Measurements from ENCODE around the gene ATF6B. TPM values are rescaled to one million over a fixed set of nuclear protein-coding genes. Genes with fewer than 3 reads are reported as not detected.
A peak's percentile ranks its signal among the peaks of the same experiment; 100 is the strongest.
"Not testable (repeated sequence)": the region's sequence is repeated elsewhere in the genome, so short reads cannot be mapped to it uniquely, and the experiment has no call there.

ATF6B gene
- total RNA-seq, 1 donor from 2014 or later: 14.1 TPM

DNA sequence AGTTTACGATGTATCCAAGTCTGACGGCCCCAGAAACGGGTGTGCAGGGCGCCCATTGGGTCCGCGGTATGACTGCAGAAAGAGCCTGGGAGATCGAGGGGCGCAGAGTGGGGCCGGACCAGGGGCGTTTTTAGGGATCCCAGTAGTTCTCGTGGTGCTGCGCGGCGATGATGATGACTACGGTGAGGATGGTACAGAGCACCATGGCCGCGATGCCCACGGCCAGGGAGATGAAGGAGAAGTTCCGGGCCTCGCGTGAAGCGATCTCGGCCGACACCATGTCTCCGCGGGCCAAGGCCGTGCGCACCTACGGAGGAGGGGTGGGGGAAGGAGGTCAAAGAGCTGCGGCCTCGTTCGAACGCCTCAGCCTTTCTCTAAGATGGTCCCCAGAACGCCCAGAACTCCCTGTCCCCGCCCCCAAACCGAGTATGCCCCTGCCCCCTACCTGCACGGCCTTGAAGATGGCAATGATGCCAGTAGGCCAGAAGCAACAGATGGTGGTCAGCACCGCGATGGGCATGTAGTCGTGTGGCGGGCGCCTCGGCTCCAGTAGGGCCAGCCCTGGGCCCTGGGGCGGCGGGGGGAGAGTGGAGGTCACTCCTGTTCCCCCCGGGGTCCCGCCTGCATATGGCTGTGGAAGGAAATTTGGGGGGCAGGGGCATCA lies 21.2 kb upstream of the ATF6B start:
- no peak overlapping the region for H3K9ac ChIP-seq (ENCODE audit: low read depth in 1 of 3, low read length in 3 of 3)
- H3K4me3 ChIP-seq (ENCODE audit: low read length in 3 of 3): peak overlapping the region in 2 of 3 donors; percentile 0 to 32
- peaks cover 17 to 34% (median 25%) of the 10 kb centered on the region in 3 donors for H3K27me3 ChIP-seq (ENCODE audit: control insufficient read depth in 3 of 3, insufficient read depth in 3 of 3, low read length in 3 of 3)
- no peaks in the 10 kb centered on the region for H3K9me3 ChIP-seq (ENCODE audit: control insufficient read depth in 3 of 3, low read length in 3 of 3)
- H3K27ac ChIP-seq (ENCODE audit: low read depth, low read length): no peak overlapping the region
- H3K4me1 ChIP-seq (ENCODE audit: control insufficient read depth in 3 of 3, insufficient read depth in 3 of 3, low read length in 3 of 3): peaks cover 15 to 20% (median 15%) of the 10 kb centered on the region in 3 donors
- no peaks in the 10 kb centered on the region for H3K36me3 ChIP-seq (ENCODE audit: control insufficient read depth in 3 of 3, insufficient read depth in 3 of 3, low read length in 3 of 3)

DNA sequence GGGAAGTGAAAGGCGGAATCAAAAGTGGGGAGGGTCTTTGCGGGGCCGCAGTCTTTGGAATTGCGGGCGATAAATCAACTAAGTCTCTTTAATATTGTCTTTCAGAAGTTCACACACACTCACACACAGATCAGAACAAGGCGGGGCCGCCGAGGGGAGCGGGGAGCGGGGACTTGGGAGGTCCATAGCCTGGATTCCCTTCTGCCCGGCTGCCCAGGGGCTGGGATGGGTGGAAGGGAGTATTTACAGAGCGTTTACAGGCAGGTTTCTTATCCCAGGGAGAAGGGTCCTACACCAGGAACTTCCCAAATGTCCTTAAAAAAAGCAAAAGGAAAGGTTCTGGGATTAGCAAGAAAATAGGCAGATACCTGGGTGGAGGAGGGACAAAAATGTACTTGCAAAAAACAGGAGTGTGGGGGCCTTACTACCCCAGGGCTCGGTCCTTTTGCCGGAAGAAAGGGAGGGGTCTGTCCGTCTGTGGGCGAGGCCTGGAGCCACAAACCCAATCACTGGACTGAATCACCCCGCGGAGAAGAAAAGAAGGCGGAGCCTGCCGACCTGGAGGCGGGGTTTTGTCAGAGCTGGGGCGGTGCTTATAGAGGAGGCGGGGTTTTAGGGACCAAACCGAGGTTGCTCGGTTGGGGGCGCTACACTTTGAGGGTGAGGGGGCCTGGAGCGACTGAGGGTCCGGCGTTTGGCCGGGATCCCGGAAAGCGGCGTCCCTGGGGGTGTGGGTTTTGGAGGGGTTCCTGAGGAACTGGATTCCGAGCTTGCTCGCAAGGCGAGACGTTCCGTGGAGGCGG lies 20.4 kb upstream of the ATF6B start:
- H3K9me3 ChIP-seq (ENCODE audit: control insufficient read depth in 3 of 3, low read length in 3 of 3): no peaks in the 10 kb centered on the region
- H3K4me3 ChIP-seq (ENCODE audit: low read length in 3 of 3): peak overlapping the region in 2 of 3 donors; percentile 14 to 32
- H3K4me1 ChIP-seq (ENCODE audit: control insufficient read depth in 3 of 3, insufficient read depth in 3 of 3, low read length in 3 of 3): peaks cover 13 to 15% (median 13%) of the 10 kb centered on the region in 3 donors
- peaks cover 17 to 34% (median 25%) of the 10 kb centered on the region in 3 donors for H3K27me3 ChIP-seq (ENCODE audit: control insufficient read depth in 3 of 3, insufficient read depth in 3 of 3, low read length in 3 of 3)
- H3K36me3 ChIP-seq (ENCODE audit: control insufficient read depth in 3 of 3, insufficient read depth in 3 of 3, low read length in 3 of 3): no peaks in the 10 kb centered on the region
- H3K9ac ChIP-seq (ENCODE audit: low read depth in 1 of 3, low read length in 3 of 3): no peak overlapping the region
- H3K27ac ChIP-seq (ENCODE audit: low read depth, low read length): no peak overlapping the region

DNA sequence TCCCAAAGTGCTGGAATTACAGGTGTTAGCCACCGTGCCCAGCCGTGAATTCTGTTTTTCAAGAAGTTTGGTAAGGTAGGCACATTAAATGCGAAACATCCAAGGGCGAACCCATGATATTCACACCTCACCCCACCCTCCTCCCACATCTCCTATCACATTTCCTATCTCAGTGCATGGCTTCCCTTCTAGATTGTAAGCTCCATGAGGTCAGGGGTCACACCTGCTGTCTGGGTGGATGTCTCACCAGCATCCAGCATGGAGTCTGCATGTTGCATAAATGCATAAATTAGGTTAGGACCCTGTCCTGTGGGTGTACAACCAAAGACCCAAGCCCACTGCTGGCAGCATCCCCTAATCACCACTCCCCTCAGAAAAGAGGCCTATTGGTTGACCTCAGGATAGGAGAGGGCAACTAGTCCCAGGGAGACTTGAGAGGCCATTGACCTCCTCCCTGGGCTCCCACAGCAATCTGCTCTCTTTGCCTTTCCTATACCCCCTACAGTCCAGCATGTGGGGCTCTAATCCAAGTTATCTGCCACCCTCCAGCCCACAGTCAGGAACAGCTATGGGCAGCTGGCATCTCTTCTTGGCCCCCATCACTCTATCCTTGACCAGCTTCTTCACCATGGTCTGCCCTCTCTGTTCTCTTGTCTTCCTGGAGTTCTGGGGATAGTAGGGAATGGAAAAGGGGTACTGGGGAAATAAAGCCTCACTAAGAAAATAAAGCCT lies 19.5 kb upstream of the ATF6B start:
- no peak overlapping the region for H3K4me3 ChIP-seq (ENCODE audit: low read length in 3 of 3)
- no peak overlapping the region for H3K27ac ChIP-seq (ENCODE audit: low read depth, low read length)
- H3K36me3 ChIP-seq (ENCODE audit: control insufficient read depth in 3 of 3, insufficient read depth in 3 of 3, low read length in 3 of 3): no peaks in the 10 kb centered on the region
- H3K9me3 ChIP-seq (ENCODE audit: control insufficient read depth in 3 of 3, low read length in 3 of 3): no peaks in the 10 kb centered on the region
- H3K27me3 ChIP-seq (ENCODE audit: control insufficient read depth in 3 of 3, insufficient read depth in 3 of 3, low read length in 3 of 3): peaks cover 17 to 34% (median 25%) of the 10 kb centered on the region in 3 donors
- H3K9ac ChIP-seq (ENCODE audit: low read depth in 1 of 3, low read length in 3 of 3): no peak overlapping the region
- peaks cover 6 to 7% (median 7%) of the 10 kb centered on the region in 3 donors for H3K4me1 ChIP-seq (ENCODE audit: control insufficient read depth in 3 of 3, insufficient read depth in 3 of 3, low read length in 3 of 3)

DNA sequence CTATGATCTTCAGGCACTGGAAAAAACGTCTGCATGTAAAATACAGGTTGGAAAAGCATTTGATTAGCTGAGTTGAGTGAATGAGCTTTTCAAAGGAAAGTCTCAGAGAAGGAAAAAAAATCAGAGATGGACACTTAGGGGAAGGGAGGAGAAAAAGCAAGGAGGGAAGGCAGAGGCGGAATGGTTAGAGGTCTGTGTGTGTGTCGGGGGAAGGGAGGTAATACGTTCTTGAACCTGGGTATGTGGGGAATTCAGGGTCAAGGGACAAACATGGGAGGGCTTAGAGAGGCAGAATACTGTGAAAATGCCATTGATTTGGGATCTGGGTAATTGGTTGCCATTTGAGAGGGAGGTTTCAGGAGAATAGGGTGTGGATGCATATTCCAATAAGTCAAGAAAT lies 18.6 kb upstream of the ATF6B start:
- H3K4me1 ChIP-seq (ENCODE audit: control insufficient read depth in 3 of 3, insufficient read depth in 3 of 3, low read length in 3 of 3): no peaks in the 10 kb centered on the region
- no peak overlapping the region for H3K9ac ChIP-seq (ENCODE audit: low read depth in 1 of 3, low read length in 3 of 3)
- no peaks in the 10 kb centered on the region for H3K9me3 ChIP-seq (ENCODE audit: control insufficient read depth in 3 of 3, low read length in 3 of 3)
- no peaks in the 10 kb centered on the region for H3K36me3 ChIP-seq (ENCODE audit: control insufficient read depth in 3 of 3, insufficient read depth in 3 of 3, low read length in 3 of 3)
- H3K27me3 ChIP-seq (ENCODE audit: control insufficient read depth in 3 of 3, insufficient read depth in 3 of 3, low read length in 3 of 3): peaks cover 17 to 34% (median 25%) of the 10 kb centered on the region in 3 donors
- H3K27ac ChIP-seq (ENCODE audit: low read depth, low read length): no peak overlapping the region
- H3K4me3 ChIP-seq (ENCODE audit: low read length in 3 of 3): no peak overlapping the region

DNA sequence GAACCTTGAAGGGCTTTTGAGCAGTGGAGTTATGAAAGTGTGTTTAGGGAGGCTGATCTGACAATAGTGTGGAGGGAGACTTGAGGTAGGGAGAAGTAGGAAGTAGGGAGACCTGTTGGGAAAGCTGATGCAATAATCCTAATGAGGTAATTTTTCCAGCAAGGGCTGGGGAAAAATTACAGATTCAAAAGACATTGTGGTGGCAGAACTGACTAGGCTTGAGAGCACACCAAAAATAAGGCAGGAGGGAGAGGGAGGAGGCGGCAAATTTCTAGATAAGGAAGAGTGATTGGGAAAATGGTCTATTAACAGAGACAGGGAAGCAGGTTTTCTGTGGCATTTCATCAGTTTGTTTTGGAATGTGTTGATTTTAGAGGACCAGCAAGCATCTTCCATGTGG lies 18.2 kb upstream of the ATF6B start:
- peaks cover 14 to 33% (median 25%) of the 10 kb centered on the region in 3 donors for H3K27me3 ChIP-seq (ENCODE audit: control insufficient read depth in 3 of 3, insufficient read depth in 3 of 3, low read length in 3 of 3)
- H3K9ac ChIP-seq (ENCODE audit: low read depth in 1 of 3, low read length in 3 of 3): no peak overlapping the region
- no peaks in the 10 kb centered on the region for H3K4me1 ChIP-seq (ENCODE audit: control insufficient read depth in 3 of 3, insufficient read depth in 3 of 3, low read length in 3 of 3)
- H3K4me3 ChIP-seq (ENCODE audit: low read length in 3 of 3): no peak overlapping the region
- H3K36me3 ChIP-seq (ENCODE audit: control insufficient read depth in 3 of 3, insufficient read depth in 3 of 3, low read length in 3 of 3): no peaks in the 10 kb centered on the region
- no peaks in the 10 kb centered on the region for H3K9me3 ChIP-seq (ENCODE audit: control insufficient read depth in 3 of 3, low read length in 3 of 3)
- H3K27ac ChIP-seq (ENCODE audit: low read depth, low read length): no peak overlapping the region

DNA sequence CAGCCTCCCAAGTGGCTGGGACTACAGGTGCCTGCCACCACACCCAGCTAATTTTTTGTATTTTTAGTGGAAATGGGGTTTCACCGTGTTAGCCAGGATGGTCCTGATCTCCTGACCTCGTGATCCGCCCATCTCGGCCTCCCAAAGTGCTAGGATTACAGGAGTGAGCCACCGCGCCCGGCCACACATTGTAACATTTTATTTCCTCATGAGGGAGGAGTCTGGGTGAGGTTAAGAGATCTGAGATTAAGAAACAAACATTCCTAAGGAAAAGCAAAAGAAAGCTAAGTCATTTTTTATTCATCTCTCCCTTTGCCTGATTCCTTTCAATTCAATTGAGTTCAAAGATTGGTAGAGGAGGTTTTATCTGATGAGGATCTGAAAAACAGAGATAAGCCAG lies 16.2 kb upstream of the ATF6B start:
- peaks cover 5 to 18% (median 17%) of the 10 kb centered on the region in 3 donors for H3K27me3 ChIP-seq (ENCODE audit: control insufficient read depth in 3 of 3, insufficient read depth in 3 of 3, low read length in 3 of 3)
- H3K4me3 ChIP-seq (ENCODE audit: low read length in 3 of 3); H3K4me1 ChIP-seq (ENCODE audit: control insufficient read depth in 3 of 3, insufficient read depth in 3 of 3, low read length in 3 of 3); H3K36me3 ChIP-seq (ENCODE audit: control insufficient read depth in 3 of 3, insufficient read depth in 3 of 3, low read length in 3 of 3); H3K9ac ChIP-seq (ENCODE audit: low read depth in 1 of 3, low read length in 3 of 3); H3K9me3 ChIP-seq (ENCODE audit: control insufficient read depth in 3 of 3, low read length in 3 of 3); H3K27ac ChIP-seq (ENCODE audit: low read depth, low read length): not testable (repeated sequence)

DNA sequence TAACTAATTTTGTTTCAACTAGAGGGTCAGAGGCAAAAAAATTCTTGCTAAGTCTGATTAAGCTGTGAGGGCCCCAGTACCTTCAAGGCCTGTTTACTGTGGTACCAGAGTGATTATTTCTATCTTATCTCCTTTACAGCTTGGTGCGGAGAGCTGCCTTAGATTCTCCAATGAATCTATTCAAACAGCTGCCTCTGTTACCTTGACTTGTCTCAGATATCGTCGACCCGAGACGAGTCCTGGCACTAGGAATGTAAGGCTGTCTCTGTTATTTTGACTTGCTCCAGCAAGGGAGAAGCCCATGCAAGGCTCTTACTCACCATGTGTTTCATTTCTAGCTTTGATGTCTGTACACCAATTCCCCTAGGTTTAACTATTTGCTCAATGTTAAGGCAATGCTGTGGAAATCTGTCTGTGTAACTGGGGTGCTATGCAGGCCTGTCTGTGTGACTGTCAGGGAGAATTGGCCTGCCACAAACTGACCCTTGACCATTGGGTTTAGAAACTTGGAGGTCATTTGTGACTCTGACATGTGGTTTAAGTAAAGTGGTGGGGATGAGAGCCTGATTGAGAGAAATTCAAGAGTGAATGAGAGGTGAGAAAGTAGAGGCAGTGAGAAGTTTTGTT lies 12.5 kb upstream of the ATF6B start:
- no peak overlapping the region for H3K9ac ChIP-seq (ENCODE audit: low read depth in 1 of 3, low read length in 3 of 3)
- no peak overlapping the region for H3K27ac ChIP-seq (ENCODE audit: low read depth, low read length)
- no peaks in the 10 kb centered on the region for H3K36me3 ChIP-seq (ENCODE audit: control insufficient read depth in 3 of 3, insufficient read depth in 3 of 3, low read length in 3 of 3)
- H3K4me1 ChIP-seq (ENCODE audit: control insufficient read depth in 3 of 3, insufficient read depth in 3 of 3, low read length in 3 of 3): no peaks in the 10 kb centered on the region
- no peak overlapping the region for H3K4me3 ChIP-seq (ENCODE audit: low read length in 3 of 3)
- H3K9me3 ChIP-seq (ENCODE audit: control insufficient read depth in 3 of 3, low read length in 3 of 3): no peaks in the 10 kb centered on the region
- H3K27me3 ChIP-seq (ENCODE audit: control insufficient read depth in 3 of 3, insufficient read depth in 3 of 3, low read length in 3 of 3): no peaks in the 10 kb centered on the region

DNA sequence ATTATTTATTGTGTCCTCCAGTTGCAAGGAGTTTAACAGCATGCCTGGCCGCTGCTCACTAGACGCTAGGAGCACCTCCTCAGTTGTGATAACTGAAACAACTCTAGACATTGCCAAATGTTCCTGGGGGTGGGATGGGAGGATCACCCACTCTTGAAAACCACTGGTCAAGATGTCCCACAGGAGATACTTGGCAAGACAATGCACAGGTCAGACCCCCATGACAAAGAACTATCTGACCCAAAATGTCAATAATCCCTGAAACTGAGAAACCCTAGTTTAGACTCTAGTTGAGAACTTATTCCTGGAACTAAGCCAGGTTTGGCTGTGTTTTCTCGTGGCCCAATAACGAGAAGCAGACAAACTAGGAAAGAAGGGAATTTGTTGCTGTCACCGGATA lies 11.5 kb upstream of the ATF6B start:
- H3K9me3 ChIP-seq (ENCODE audit: control insufficient read depth in 3 of 3, low read length in 3 of 3): no peaks in the 10 kb centered on the region
- no peaks in the 10 kb centered on the region for H3K27me3 ChIP-seq (ENCODE audit: control insufficient read depth in 3 of 3, insufficient read depth in 3 of 3, low read length in 3 of 3)
- no peaks in the 10 kb centered on the region for H3K4me1 ChIP-seq (ENCODE audit: control insufficient read depth in 3 of 3, insufficient read depth in 3 of 3, low read length in 3 of 3)
- no peaks in the 10 kb centered on the region for H3K36me3 ChIP-seq (ENCODE audit: control insufficient read depth in 3 of 3, insufficient read depth in 3 of 3, low read length in 3 of 3)
- no peak overlapping the region for H3K4me3 ChIP-seq (ENCODE audit: low read length in 3 of 3)
- no peak overlapping the region for H3K9ac ChIP-seq (ENCODE audit: low read depth in 1 of 3, low read length in 3 of 3)
- H3K27ac ChIP-seq (ENCODE audit: low read depth, low read length): no peak overlapping the region

DNA sequence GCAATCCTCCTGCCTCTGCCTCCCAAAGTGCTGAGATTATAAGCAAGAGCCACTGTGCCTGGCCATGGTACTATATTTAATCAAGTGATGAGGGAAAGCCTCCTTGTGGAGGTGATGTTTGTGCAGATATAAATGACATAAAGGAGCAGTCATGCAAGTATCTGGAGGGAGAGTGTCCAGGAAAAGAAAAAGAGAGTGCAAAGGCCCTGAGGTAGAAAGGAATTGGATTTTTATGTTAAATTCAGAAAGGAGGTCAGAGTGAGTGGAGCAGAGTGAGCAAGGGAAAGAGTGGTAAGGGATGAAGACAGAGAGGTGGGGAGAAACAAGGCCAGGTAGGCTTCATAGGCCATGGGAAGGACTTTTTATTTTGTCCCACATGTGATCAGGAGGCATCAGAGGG lies 9.4 kb upstream of the ATF6B start:
- H3K27ac ChIP-seq (ENCODE audit: low read depth, low read length): no peak overlapping the region
- no peaks in the 10 kb centered on the region for H3K36me3 ChIP-seq (ENCODE audit: control insufficient read depth in 3 of 3, insufficient read depth in 3 of 3, low read length in 3 of 3)
- no peak overlapping the region for H3K4me3 ChIP-seq (ENCODE audit: low read length in 3 of 3)
- H3K27me3 ChIP-seq (ENCODE audit: control insufficient read depth in 3 of 3, insufficient read depth in 3 of 3, low read length in 3 of 3): no peaks in the 10 kb centered on the region
- no peaks in the 10 kb centered on the region for H3K9me3 ChIP-seq (ENCODE audit: control insufficient read depth in 3 of 3, low read length in 3 of 3)
- no peaks in the 10 kb centered on the region for H3K4me1 ChIP-seq (ENCODE audit: control insufficient read depth in 3 of 3, insufficient read depth in 3 of 3, low read length in 3 of 3)
- H3K9ac ChIP-seq (ENCODE audit: low read depth in 1 of 3, low read length in 3 of 3): no peak overlapping the region

Measured in skeletal muscle tissue (tissue), 4 donors.